Karpas-422 (cell line): Measurements from ENCODE around the gene MYF6. TPM values are rescaled to one million over a fixed set of nuclear protein-coding genes. Genes with fewer than 3 reads are reported as not detected.

Experiments
- DNase-seq: peaks from one replicate; pipeline ENCODE4 v3.0.0-alpha.2; 2015
- H2AFZ ChIP-seq: fragments of 200-600 bp; sonication (generic); 2 replicates; pipeline ENCODE4 v1.6.1; 2014; ENCODE audit warnings: antibody characterized with exemption, low read length, mixed read lengths
- H3K27ac ChIP-seq: fragments of 200-600 bp; sonication (generic); 2 replicates; pipeline ENCODE4 v1.5.1; 2014; ENCODE audit warnings: mild to moderate bottlenecking, low read length, moderate library complexity
- H3K27me3 ChIP-seq: fragments of 200-600 bp; sonication (generic); 2 replicates; pipeline ENCODE4 v1.6.1; 2014; ENCODE audit warnings: low read length, mixed read lengths
- H3K36me3 ChIP-seq: fragments of 200-600 bp; sonication (generic); 2 replicates; pipeline ENCODE4 v1.6.1; 2014; ENCODE audit warnings: low read length, mixed read lengths; ENCODE audit not compliant: insufficient read depth
- H3K4me1 ChIP-seq: fragments of 200-600 bp; sonication (generic); 2 replicates; pipeline ENCODE4 v1.6.1; 2014; ENCODE audit warnings: mild to moderate bottlenecking, low read length, mixed read lengths
- H3K4me2 ChIP-seq: fragments of 200-600 bp; sonication (generic); 2 replicates; pipeline ENCODE4 v1.6.1; 2014; ENCODE audit warnings: low read length, low read depth, mild to moderate bottlenecking; ENCODE audit not compliant: poor library complexity, severe bottlenecking
- H3K4me3 ChIP-seq: fragments of 200-600 bp; sonication (generic); 2 replicates; pipeline ENCODE4 v1.5.1; 2014; ENCODE audit warnings: mild to moderate bottlenecking, antibody characterized with exemption, low read length, mixed read lengths
- H3K79me2 ChIP-seq: fragments of 200-600 bp; sonication (generic); 2 replicates; pipeline ENCODE4 v1.6.1; 2014; ENCODE audit warnings: mild to moderate bottlenecking, low read length, mixed read lengths
- H3K9ac ChIP-seq: fragments of 200-600 bp; sonication (generic); 2 replicates; pipeline ENCODE4 v1.6.0; 2014; ENCODE audit warnings: low read length
- H3K9me2 ChIP-seq: fragments of 200-600 bp; sonication (generic), shearing (Covaris generic); replicated peaks from 2 replicates; pipeline ENCODE4 v1.6.0; 2014; ENCODE audit warnings: mild to moderate bottlenecking, low read length, moderate library complexity; ENCODE audit not compliant: insufficient read depth
- H3K9me3 ChIP-seq: fragments of 300-700, 200-600 bp; sonication (generic); 2 replicates; pipeline ENCODE4 v1.6.1; 2014; ENCODE audit warnings: low read length, mixed read lengths
- H4K20me1 ChIP-seq: fragments of 200-600 bp; sonication (generic); 2 replicates; pipeline ENCODE4 v1.6.1; 2014; ENCODE audit warnings: mild to moderate bottlenecking, antibody characterized with exemption, low read length, low read depth; ENCODE audit not compliant: insufficient read depth
- total RNA-seq: library from RNA; depleted of rRNA; stranded (reverse); fragments of >200 nt; shearing (Covaris generic); gene quantifications from 2 replicates; pipeline ENCODE4 v1.2.3, GENCODE V29; 2014; ENCODE audit warnings: low replicate concordance

MYF6 gene
- total RNA-seq, 1 experiment from 2014 or later: not detected

DNA sequence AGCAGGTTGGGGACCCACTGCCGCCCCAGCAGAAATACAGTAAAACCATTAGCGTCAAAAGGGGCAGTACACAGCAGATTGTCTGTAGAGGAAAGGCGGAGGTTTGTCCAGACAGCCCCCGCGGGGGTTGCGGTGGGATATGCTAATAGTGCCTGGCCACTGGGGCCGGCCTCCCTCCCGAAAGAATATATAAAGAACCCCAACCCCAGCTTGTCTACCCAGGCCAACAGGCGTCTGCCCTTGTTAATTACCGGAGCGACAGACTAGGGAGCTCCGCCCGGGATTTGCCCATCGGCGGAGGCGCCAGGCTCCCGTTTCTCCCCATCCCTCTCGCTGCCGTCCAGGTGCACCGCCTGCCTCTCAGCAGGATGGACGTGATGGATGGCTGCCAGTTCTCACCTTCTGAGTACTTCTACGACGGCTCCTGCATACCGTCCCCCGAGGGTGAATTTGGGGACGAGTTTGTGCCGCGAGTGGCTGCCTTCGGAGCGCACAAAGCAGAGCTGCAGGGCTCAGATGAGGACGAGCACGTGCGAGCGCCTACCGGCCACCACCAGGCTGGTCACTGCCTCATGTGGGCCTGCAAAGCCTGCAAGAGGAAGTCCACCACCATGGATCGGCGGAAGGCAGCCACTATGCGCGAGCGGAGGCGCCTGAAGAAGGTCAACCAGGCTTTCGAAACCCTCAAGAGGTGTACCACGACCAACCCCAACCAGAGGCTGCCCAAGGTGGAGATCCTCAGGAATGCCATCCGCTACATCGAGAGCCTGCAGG, 9.4 kb downstream of the MYF6 start, which contains the start of gene MYF5:
MYF5 (plus strand) TSS at position 217 of the 774 bp plus-strand sequence; CDS start at position 369, 152 bp downstream.
- Histone ChIP-seq H3K9me2 (no peaks in the 10 kb centered on the region), H3K4me1 (no peaks in the 10 kb centered on the region), H3K36me3 (no peaks in the 10 kb centered on the region), H3K27ac (no peak within 1 kb of the TSS), H3K9me3 (no peaks in the 10 kb centered on the region), H3K9ac (no peak within 1 kb of the TSS), H3K79me2 (no peaks in the 10 kb centered on the region), H2AFZ (no peak within 1 kb of the TSS), H3K4me3 (no peak within 1 kb of the TSS), H3K27me3 (no peaks in the 10 kb centered on the region), H4K20me1 (no peaks in the 10 kb centered on the region), H3K4me2 (no peak within 1 kb of the TSS)
- no peak for DNase-seq

GRCh38 chr12:80717856-80718255, 10.4 kb downstream of the MYF6 start:
- no peaks in the 10 kb centered on the region for H3K9me3 ChIP-seq
- no peak overlapping the region for H3K4me3 ChIP-seq
- H3K4me2 ChIP-seq: no peak overlapping the region
- no peaks in the 10 kb centered on the region for H4K20me1 ChIP-seq
- no peak overlapping the region for H3K9ac ChIP-seq
- H3K27ac ChIP-seq: no peak overlapping the region
- H3K27me3 ChIP-seq: no peaks in the 10 kb centered on the region
- no peaks in the 10 kb centered on the region for H3K9me2 ChIP-seq
- H3K4me1 ChIP-seq: no peaks in the 10 kb centered on the region
- H3K79me2 ChIP-seq: no peaks in the 10 kb centered on the region
- H2AFZ ChIP-seq: no peak overlapping the region
- no peak for DNase-seq
- H3K36me3 ChIP-seq: no peaks in the 10 kb centered on the region

DNA sequence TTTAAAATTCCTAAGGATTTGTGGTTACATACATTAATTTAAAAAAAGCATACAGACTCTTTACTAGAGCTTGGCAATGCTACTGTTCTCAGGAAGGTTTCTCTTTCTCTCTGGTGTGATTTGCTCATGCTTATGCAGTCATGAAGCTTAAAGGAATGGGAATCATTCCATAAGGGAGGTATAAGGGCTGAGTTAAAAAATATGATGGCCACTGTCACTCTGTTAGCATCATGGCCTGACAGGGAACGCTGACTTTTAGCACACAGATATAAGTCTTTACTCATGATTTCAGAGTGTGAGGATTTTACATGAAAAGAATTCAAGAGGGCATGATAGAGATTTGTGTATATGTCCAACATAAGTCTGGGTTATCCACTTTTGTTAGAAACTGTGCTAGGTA, 13.1 kb downstream of the MYF6 start:
- H3K9me3 ChIP-seq: no peaks in the 10 kb centered on the region
- H3K9me2 ChIP-seq: no peaks in the 10 kb centered on the region
- no peaks in the 10 kb centered on the region for H4K20me1 ChIP-seq
- no peaks in the 10 kb centered on the region for H3K79me2 ChIP-seq
- no peak overlapping the region for H2AFZ ChIP-seq
- no peak for DNase-seq
- H3K27me3 ChIP-seq: no peaks in the 10 kb centered on the region
- H3K9ac ChIP-seq: no peak overlapping the region
- no peak overlapping the region for H3K4me2 ChIP-seq
- H3K4me3 ChIP-seq: no peak overlapping the region
- H3K27ac ChIP-seq: no peak overlapping the region
- H3K4me1 ChIP-seq: no peaks in the 10 kb centered on the region
- no peaks in the 10 kb centered on the region for H3K36me3 ChIP-seq

- no peaks in the 10 kb centered on the region for H3K9me2 ChIP-seq
- H3K9ac ChIP-seq: no peak overlapping the region
- no peaks in the 10 kb centered on the region for H3K79me2 ChIP-seq
- H3K4me1 ChIP-seq: no peaks in the 10 kb centered on the region
- DNase-seq: no peak
- H3K4me3 ChIP-seq: no peak overlapping the region
- no peak overlapping the region for H2AFZ ChIP-seq
- no peak overlapping the region for H3K4me2 ChIP-seq
- no peaks in the 10 kb centered on the region for H3K36me3 ChIP-seq
- H3K27me3 ChIP-seq: no peaks in the 10 kb centered on the region
- H3K27ac ChIP-seq: no peak overlapping the region
- H3K9me3 ChIP-seq: no peaks in the 10 kb centered on the region
- H4K20me1 ChIP-seq: no peaks in the 10 kb centered on the region
Measured at GRCh38 chr12:80721326-80721725, 13.9 kb downstream of the MYF6 start.

- no peaks in the 10 kb centered on the region for H4K20me1 ChIP-seq
- no peak overlapping the region for H2AFZ ChIP-seq
Measured at GRCh38 chr12:80745851-80746505, 38.5 kb downstream of the MYF6 start.

GRCh38 chr12:80747800-80748199, 40.4 kb downstream of the MYF6 start:
- H3K79me2 ChIP-seq: no peaks in the 10 kb centered on the region
- H3K36me3 ChIP-seq: no peaks in the 10 kb centered on the region
- no peaks in the 10 kb centered on the region for H3K9me2 ChIP-seq
- H3K4me1 ChIP-seq: no peaks in the 10 kb centered on the region
- no peaks in the 10 kb centered on the region for H3K27me3 ChIP-seq
- H3K9me3 ChIP-seq: no peaks in the 10 kb centered on the region
- no peak overlapping the region for H3K4me3 ChIP-seq
- H4K20me1 ChIP-seq: no peaks in the 10 kb centered on the region
- DNase-seq: no peak
- no peak overlapping the region for H3K27ac ChIP-seq
- no peak overlapping the region for H3K9ac ChIP-seq
- no peak overlapping the region for H3K4me2 ChIP-seq
- H2AFZ ChIP-seq: no peak overlapping the region

More at GRCh38 chr12:80745851-80746505, 38.5 kb downstream of the MYF6 start:
- no peak for DNase-seq
- no peaks in the 10 kb centered on the region for H3K9me2 ChIP-seq
- H3K4me1 ChIP-seq: no peaks in the 10 kb centered on the region
- no peak overlapping the region for H3K27ac ChIP-seq
- H3K9me3 ChIP-seq: no peaks in the 10 kb centered on the region
- H3K36me3 ChIP-seq: no peaks in the 10 kb centered on the region
- no peak overlapping the region for H3K9ac ChIP-seq
- H3K79me2 ChIP-seq: no peaks in the 10 kb centered on the region
- H3K4me3 ChIP-seq: no peak overlapping the region
- no peaks in the 10 kb centered on the region for H3K27me3 ChIP-seq
- no peak overlapping the region for H3K4me2 ChIP-seq

DNA sequence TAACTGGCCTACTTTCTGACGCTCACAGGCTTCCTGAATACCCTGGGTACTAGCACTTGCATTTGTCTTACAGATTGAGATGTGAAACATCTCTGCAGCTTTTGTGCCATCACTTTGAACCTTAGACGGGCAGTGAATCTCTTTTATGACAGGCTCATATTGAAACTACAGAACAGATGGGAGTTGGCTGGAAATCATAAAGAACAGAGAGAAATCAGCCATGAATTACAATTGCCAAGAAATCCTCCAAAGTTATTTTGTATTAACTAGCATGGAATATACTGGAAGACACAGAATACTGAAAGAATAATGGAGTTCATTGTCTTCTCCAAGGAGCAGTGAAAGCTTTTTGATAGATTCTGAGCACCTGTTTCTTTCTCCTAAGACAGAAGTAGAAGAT, 42.0 kb downstream of the MYF6 start:
- no peaks in the 10 kb centered on the region for H4K20me1 ChIP-seq
- DNase-seq: no peak
- H3K9ac ChIP-seq: no peak overlapping the region
- H3K27me3 ChIP-seq: no peaks in the 10 kb centered on the region
- no peak overlapping the region for H3K27ac ChIP-seq
- H3K9me2 ChIP-seq: no peaks in the 10 kb centered on the region
- no peak overlapping the region for H3K4me3 ChIP-seq
- no peaks in the 10 kb centered on the region for H3K4me1 ChIP-seq
- no peak overlapping the region for H3K4me2 ChIP-seq
- H3K9me3 ChIP-seq: no peaks in the 10 kb centered on the region
- no peak overlapping the region for H2AFZ ChIP-seq
- H3K36me3 ChIP-seq: no peaks in the 10 kb centered on the region
- H3K79me2 ChIP-seq: no peaks in the 10 kb centered on the region

DNA sequence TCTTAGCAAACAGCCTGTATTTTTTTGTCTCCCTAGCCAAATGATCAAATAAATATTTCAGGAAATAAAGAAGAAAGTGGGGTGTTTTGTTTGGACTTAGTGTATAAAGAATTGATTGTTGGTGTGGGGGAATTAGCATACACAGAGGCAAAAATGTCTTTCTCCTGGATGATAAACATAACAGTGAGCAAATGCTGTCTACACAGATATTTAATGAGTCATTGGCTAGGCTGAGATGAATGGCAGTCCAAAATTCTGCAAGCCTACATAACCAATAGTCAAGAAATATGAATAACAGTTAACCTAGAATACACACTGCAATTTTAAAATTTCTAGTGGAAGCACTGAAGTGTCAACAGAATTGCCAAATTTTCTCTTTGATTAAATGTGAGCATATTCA, 45.0 kb downstream of the MYF6 start:
- Histone ChIP-seq H3K4me3 (no peak overlapping the region), H3K9me2 (no peaks in the 10 kb centered on the region), H3K79me2 (no peaks in the 10 kb centered on the region), H3K27me3 (no peaks in the 10 kb centered on the region), H3K36me3 (no peaks in the 10 kb centered on the region), H2AFZ (no peak overlapping the region), H3K4me2 (no peak overlapping the region), H3K9ac (no peak overlapping the region), H3K9me3 (no peaks in the 10 kb centered on the region), H4K20me1 (no peaks in the 10 kb centered on the region), H3K27ac (no peak overlapping the region), H3K4me1 (no peaks in the 10 kb centered on the region)
- no peak for DNase-seq
